Putamen (tissue), 1 donor: ENCODE measurements around the gene NUDT3.
A peak's percentile ranks its signal among the peaks of the same experiment; 100 is the strongest.
"Not testable (repeated sequence)": the region's sequence is repeated elsewhere in the genome, so short reads cannot be mapped to it uniquely, and the experiment has no call there.

Experiments
- DNase-seq: peaks from one replicate; pipeline ENCODE4 v3.0.0-alpha.2; 2016; ENCODE audit warnings: low spot score

The NUDT3 gene

DNA sequence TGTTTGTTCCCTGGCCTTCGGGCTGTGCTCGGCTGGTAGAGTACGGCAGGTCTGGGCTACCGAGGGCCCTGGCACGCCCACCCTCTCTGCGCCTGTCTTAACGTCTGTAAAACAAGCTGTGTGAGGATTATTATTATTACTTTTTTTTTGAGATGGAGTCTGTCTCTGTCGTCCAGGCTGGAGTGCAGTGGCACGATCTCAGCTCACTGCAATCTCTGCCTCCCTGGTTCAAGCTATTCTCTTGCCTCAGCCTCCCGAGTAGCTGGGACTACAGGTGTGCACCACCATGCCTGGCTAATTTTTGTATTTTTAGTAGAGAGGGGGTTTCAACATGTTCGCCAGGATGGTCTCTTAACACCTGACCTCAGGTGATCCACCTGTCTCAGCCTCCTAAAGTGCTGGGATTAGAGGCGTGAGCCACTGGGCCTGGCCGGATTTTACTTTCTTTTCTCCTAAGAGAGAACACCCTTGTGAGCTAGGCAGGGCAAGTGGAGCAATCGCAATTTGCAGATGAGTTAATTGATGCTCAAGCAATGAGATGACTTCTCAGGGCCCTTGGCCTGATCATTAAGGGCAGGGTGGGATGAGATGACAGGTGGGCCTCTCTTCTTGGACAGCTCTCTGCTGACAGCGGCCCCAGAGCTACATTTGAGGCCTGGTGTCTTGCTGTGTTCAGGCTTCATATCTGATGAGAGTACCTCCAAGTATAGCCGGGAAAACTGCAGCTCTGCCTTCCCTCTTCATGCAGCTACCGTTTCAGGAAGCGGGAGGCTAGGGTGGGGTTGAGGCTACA, 142.8 kb downstream of the NUDT3 start:
- no peak for DNase-seq

DNA sequence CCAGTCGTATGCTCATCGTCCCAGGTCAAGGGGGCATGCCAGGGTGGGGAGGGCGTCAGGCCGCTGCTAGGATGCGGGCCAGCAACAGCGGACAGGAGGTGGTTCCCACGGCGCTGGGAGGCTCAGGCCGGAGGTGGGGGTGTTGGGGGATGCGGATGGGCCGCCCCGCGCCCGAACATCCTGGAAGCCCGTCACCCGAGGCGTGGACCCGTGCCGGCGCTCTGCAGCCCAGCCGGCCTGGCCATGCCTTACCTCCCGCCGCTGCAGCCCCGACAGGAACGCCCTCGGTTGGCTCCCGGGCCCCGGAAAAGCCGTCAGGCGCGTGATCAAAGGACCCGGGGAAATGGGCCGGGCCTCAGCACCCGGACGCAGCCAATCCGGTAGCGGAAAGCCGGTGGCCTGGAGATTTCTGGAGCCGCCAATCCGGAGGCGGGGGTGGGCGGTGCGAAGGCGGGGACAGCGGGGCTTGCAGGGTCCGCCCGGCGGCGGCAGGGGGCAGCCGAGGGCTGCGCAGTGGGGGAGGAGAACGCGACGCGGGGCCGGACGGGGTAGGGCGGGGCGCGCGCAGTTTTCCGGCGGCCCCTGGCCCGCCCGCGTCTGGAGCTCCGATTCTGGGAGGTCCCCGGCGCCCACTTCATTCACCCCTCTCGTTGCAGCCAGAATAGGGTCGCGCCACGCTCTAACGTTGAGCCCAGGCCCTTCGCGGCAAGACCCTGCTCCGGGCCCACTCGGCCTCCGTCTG, 143.6 kb downstream of the NUDT3 start, which contains the start of gene SMIM29:
TSS of gene SMIM29 (minus strand) at position 280 of the 742 bp plus-strand sequence. CDS start 1,215 bp downstream, outside the sequence.
- DNase-seq: peak; percentile 94

- no peak for DNase-seq
Measured at GRCh38 chr6:34248198-34248726, 144.2 kb downstream of the NUDT3 start.

DNA sequence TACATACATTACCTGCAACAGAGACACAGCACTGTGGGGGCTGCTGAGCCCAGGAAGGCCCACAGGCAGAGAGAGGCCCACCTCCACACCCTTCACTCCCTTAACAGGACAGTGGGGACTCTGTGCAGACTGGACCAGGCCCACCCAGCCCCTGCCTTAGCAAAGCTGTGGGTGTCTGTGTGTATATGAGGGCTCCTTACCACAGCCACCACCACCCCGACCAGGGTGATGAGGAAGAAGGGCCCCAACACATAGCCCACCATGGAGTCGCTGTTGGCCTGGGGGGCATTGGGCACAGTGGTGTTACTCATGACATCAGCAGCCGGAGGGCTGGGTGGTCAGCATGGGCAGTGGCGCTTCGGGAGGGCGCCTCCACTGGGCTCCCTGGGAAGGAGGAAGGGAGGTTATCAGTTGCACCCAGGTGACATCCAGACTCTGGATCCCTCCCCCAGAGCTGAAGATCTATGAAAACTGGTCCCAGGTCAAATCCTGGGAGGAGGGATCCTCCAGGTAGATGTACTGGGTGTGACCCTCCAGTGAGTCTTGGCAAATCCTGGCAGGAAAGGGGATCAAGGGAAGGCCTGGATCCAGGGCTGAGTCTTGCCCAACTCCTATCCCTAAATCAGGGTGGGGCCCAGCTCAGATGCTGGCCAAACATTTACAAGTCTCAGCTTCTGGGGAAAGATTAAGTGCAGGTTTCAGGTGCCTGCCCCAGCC, 144.8 kb downstream of the NUDT3 start:
- DNase-seq: no peak

DNA sequence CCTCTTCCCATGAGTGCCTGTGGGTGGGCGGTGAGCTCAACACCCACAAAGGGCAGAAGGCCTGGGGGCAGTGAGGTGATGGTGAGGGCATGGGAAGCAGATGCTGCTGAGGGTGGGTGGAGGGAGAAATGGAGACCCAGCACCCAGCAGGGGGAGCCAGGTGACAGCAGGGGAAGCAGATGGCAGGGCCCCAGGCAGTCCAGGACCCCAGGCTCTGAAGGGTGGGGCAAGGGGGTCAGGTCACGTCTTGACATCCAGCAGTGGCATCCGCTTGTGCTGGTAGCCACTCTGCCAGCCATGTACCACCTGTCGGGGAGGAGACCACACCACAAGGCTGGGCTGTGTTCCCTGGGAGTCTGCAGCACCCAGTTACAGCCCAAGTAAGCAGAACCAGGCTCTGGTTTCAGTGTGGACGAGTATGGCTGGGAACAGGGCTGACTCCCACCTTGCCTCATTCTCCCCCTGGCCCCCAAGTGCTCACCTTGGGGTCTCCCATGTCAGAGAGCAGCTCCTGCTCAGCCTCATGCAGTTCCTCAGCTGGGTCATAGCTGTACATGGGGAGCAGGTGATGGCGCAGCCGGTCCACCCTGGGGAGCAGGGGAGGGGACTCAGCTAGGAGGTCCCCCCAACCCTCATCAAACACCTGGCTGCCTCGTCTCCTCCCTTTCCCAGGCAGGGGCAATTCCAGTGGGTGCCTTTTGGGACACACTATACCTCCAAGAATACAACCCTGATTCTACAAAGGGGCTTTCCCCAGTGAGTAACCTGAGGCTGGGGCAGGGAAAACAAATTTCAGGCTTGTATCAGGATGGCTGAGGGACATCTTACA, 145.7 kb downstream of the NUDT3 start:
- no peak for DNase-seq

GRCh38 chr6:34246249-34246562, 146.3 kb downstream of the NUDT3 start:
- no peak for DNase-seq

DNA sequence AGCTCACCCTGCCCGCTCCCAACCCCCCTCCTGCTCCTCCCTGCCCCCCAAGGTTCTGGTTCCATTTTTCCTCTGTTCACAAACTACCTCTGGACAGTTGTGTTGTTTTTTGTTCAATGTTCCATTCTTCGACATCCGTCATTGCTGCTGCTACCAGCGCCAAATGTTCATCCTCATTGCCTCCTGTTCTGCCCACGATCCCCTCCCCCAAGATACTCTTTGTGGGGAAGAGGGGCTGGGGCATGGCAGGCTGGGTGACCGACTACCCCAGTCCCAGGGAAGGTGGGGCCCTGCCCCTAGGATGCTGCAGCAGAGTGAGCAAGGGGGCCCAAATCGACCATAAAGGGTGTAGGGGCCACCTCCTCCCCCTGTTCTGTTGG, 146.7 kb downstream of the NUDT3 start:
- DNase-seq: not testable (repeated sequence)

DNA sequence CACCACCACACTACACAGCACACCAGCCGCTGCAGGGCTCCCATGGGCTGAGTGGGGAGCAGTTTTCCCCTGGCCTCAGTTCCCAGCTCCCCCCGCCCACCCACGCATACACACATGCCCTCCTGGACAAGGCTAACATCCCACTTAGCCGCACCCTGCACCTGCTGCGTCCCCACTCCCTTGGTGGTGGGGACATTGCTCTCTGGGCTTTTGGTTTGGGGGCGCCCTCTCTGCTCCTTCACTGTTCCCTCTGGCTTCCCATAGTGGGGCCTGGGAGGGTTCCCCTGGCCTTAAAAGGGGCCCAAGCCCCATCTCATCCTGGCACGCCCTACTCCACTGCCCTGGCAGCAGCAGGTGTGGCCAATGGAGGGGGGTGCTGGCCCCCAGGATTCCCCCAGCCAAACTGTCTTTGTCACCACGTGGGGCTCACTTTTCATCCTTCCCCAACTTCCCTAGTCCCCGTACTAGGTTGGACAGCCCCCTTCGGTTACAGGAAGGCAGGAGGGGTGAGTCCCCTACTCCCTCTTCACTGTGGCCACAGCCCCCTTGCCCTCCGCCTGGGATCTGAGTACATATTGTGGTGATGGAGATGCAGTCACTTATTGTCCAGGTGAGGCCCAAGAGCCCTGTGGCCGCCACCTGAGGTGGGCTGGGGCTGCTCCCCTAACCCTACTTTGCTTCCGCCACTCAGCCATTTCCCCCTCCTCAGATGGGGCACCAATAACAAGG, 147.3 kb downstream of the NUDT3 start:
- not testable (repeated sequence) for DNase-seq

- DNase-seq: no peak
Measured at GRCh38 chr6:34243901-34244884, 148.3 kb downstream of the NUDT3 start.

GRCh38 chr6:34243131-34243771, 149.2 kb downstream of the NUDT3 start:
- DNase-seq: no peak

DNA sequence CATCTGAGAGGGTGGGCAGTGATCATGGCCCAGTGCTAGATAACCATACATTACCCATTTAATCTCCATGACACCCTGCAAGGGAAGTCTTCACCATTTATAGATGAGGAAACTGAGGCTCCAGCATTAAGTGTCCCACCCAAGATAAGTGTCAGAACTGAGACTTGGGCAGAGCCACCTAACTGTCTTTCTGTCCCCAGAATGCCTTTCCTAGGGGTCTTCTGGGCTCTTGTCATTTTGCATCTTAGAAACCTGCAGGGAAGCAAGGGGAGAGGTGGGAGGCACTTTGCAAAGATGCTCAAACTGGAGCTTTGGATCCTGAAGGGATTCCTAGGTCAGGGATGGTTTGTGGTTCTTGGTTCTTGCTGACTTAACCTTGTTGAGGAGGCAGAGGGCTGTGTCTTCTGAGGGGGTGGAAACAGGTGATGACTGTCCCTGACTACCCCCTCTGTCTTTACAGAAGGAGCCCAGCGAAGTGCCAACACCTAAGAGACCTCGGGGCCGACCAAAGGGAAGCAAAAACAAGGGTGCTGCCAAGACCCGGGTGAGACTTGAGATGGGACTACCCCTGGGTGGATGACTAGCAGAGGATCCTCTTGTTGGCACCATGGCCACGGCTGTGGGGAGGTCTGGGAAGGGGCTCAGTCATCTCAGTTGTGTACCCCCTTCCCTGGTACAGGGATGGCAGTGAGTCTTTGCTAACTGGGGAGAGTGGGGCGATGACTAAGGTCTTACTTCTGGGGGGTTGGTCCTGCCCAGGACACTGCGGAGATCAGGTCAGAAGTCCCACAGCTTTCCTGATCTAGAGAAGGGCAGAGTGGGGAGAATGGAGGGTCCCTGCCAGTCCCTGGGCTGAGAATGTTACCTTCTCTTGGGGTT, 150.0 kb downstream of the NUDT3 start:
- DNase-seq: no peak

DNA sequence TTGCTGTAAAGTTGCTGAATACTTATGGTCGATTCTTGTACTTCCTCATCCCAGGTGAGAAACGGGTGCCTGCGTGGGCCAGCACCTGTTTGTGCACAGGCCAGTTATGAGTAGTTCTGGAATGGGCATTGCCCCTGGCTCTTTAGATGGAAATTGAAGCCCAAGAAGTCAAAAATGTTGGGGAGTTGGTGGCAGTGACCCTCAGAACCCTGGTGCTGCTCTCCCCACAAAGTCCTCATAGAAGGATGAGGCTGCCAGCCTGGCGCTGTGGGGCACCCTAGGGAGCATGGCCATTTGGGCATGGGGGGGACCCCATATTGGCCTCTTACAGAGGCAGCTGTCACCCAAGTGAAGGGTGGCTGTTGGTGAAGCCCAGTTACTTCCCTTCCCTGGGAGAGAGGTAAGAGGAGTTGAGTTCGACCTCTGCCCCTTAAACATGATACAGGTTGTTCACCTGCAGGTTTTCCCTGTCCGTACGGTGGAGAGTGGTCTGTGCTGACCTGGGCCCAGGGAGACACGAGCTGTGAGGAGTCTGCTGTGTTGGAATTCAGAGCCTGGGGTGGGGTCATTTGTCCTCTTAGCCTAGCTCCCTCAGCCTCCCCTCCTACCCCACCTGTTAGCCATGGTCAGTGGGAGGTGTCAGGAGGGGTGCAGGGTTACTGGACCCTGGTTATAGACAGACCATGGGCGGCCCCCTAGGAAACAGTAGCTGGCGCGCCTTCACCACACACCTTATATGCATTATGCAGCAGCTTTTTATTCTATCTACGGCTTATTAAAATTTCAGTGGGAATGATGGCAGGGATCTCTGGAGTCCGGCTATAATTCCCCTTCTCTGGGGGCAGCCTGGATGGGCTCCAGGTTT, 150.9 kb downstream of the NUDT3 start:
- DNase-seq: no peak

- DNase-seq: no peak
Measured at GRCh38 chr6:34240329-34241248, 151.9 kb downstream of the NUDT3 start.

GRCh38 chr6:34239893-34240292, 152.6 kb downstream of the NUDT3 start:
- no peak for DNase-seq

DNA sequence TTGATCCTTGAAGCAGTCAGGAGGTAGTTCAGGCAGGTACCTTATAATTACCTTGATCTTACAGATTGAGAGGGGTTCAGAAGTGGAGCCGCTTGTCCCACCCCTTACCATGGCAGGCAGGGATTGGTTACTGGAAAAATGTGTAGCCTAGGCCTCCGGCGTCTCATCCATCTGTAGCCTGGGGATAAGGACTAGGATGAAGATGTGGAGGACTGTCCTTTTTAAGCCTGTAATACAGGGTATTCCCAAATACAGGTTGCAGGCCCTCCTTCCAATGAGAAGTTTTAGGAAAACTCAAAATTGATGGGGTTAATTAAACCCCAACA, 153.0 kb downstream of the NUDT3 start:
- DNase-seq: no peak
